ENCODE measurements around the gene RAB7A. TPM values are rescaled to one million over a fixed set of nuclear protein-coding genes. Genes with fewer than 3 reads are reported as not detected.

Gene RAB7A
- total and polyA plus RNA-seq, 2 experiments from 2014 or later, result 89.8 to 156 TPM

DNA sequence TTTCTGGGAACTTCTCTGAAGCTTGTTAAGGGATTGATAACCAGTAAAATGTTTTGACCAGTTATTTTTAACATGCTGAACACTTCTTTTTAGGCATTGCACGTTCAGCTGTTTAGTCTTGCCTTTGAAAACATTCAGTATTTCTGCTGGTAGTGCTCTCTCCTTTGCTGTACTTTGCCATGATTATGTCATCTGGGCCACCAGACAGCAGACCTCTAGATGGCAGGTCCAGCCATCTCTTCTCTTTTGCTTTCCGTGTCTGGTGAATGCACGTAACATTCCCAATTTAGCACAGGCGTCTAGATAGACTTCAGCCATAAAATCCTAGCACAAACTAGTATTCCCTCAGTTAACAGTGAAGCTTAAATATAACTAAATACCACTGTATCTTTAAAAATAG is 57.8 kb downstream of the RAB7A start:
- Histone ChIP-seq H3F3A (replicated peaks; ENCODE audit: low read depth) (no peaks in the 10 kb centered on the region), H3K4me2 (no peak overlapping the region), H3K79me2 (replicated peaks; ENCODE audit: insufficient read depth) (peaks cover 93% of the 10 kb centered on the region), H3K9me2 (ENCODE audit: insufficient read depth) (no peaks in the 10 kb centered on the region), H4K20me1 (replicated peaks; ENCODE audit: insufficient read depth) (peaks cover 84% of the 10 kb centered on the region), H2AFZ (no peak overlapping the region), H3K27ac (ENCODE audit: low read depth) (no peak overlapping the region; the same call in 1 of the 2 replicates), H3K4me1 (ENCODE audit: insufficient read depth) (peaks cover 35% of the 10 kb centered on the region), H3K36me3 (ENCODE audit: insufficient read depth) (no peaks in the 10 kb centered on the region), H3K27me3 (ENCODE audit: insufficient read depth) (no peaks in the 10 kb centered on the region), H3K4me3 (no peak overlapping the region)
- no peak for ATAC-seq
- Mint-ChIP-seq H3K9me3 (no peaks in the 10 kb centered on the region), H3K36me3 (ENCODE audit: low read depth) (no peaks in the 10 kb centered on the region), H3K27ac (no peak overlapping the region), H3K4me1 (peaks cover 62% of the 10 kb centered on the region), H3K27me3 (ENCODE audit: insufficient read depth, low read depth, poor library complexity) (peaks cover 9% of the 10 kb centered on the region), H3K4me3 (no peak overlapping the region)
- TF ChIP-seq, protein P1, sequence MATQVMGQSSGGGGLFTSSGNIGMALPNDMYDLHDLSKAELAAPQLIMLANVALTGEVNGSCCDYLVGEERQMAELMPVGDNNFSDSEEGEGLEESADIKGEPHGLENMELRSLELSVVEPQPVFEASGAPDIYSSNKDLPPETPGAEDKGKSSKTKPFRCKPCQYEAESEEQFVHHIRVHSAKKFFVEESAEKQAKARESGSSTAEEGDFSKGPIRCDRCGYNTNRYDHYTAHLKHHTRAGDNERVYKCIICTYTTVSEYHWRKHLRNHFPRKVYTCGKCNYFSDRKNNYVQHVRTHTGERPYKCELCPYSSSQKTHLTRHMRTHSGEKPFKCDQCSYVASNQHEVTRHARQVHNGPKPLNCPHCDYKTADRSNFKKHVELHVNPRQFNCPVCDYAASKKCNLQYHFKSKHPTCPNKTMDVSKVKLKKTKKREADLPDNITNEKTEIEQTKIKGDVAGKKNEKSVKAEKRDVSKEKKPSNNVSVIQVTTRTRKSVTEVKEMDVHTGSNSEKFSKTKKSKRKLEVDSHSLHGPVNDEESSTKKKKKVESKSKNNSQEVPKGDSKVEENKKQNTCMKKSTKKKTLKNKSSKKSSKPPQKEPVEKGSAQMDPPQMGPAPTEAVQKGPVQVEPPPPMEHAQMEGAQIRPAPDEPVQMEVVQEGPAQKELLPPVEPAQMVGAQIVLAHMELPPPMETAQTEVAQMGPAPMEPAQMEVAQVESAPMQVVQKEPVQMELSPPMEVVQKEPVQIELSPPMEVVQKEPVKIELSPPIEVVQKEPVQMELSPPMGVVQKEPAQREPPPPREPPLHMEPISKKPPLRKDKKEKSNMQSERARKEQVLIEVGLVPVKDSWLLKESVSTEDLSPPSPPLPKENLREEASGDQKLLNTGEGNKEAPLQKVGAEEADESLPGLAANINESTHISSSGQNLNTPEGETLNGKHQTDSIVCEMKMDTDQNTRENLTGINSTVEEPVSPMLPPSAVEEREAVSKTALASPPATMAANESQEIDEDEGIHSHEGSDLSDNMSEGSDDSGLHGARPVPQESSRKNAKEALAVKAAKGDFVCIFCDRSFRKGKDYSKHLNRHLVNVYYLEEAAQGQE (IDR thresholded peaks at IDR 0.05; ENCODE audit: unreplicated experiment), result no peak
- TF ChIP-seq STAT1 (IDR thresholded peaks at IDR 0.05; ENCODE audit: unreplicated experiment) (no peak), POLR2AphosphoS5 (IDR thresholded peaks at IDR 0.05; ENCODE audit: low read depth) (no peak), EZH2 (IDR thresholded peaks at IDR 0.05; ENCODE audit: low read depth, unreplicated experiment) (no peak), NANOG (IDR thresholded peaks at IDR 0.05; ENCODE audit: borderline replicate concordance) (no peak), CREB1 (CRISPR knock-in tag; IDR thresholded peaks at IDR 0.05; ENCODE audit: low read depth) (no peak), ZNF331 (CRISPR knock-in tag; IDR thresholded peaks at IDR 0.05; ENCODE audit: low read depth) (no peak), EZH2phosphoT487 (IDR thresholded peaks at IDR 0.05; ENCODE audit: unreplicated experiment) (no peak), ZNF114 (CRISPR knock-in tag; IDR thresholded peaks at IDR 0.05) (no peak)
- TF ChIP-seq, protein P2, sequence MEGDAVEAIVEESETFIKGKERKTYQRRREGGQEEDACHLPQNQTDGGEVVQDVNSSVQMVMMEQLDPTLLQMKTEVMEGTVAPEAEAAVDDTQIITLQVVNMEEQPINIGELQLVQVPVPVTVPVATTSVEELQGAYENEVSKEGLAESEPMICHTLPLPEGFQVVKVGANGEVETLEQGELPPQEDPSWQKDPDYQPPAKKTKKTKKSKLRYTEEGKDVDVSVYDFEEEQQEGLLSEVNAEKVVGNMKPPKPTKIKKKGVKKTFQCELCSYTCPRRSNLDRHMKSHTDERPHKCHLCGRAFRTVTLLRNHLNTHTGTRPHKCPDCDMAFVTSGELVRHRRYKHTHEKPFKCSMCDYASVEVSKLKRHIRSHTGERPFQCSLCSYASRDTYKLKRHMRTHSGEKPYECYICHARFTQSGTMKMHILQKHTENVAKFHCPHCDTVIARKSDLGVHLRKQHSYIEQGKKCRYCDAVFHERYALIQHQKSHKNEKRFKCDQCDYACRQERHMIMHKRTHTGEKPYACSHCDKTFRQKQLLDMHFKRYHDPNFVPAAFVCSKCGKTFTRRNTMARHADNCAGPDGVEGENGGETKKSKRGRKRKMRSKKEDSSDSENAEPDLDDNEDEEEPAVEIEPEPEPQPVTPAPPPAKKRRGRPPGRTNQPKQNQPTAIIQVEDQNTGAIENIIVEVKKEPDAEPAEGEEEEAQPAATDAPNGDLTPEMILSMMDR (conservative IDR thresholded peaks at IDR 0.05; ENCODE audit: low read depth in 2 of 2), result no peak
- TF ChIP-seq, protein P3, sequence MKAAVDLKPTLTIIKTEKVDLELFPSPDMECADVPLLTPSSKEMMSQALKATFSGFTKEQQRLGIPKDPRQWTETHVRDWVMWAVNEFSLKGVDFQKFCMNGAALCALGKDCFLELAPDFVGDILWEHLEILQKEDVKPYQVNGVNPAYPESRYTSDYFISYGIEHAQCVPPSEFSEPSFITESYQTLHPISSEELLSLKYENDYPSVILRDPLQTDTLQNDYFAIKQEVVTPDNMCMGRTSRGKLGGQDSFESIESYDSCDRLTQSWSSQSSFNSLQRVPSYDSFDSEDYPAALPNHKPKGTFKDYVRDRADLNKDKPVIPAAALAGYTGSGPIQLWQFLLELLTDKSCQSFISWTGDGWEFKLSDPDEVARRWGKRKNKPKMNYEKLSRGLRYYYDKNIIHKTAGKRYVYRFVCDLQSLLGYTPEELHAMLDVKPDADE (IDR thresholded peaks at IDR 0.05), result no peak
- TF ChIP-seq, protein P4, sequence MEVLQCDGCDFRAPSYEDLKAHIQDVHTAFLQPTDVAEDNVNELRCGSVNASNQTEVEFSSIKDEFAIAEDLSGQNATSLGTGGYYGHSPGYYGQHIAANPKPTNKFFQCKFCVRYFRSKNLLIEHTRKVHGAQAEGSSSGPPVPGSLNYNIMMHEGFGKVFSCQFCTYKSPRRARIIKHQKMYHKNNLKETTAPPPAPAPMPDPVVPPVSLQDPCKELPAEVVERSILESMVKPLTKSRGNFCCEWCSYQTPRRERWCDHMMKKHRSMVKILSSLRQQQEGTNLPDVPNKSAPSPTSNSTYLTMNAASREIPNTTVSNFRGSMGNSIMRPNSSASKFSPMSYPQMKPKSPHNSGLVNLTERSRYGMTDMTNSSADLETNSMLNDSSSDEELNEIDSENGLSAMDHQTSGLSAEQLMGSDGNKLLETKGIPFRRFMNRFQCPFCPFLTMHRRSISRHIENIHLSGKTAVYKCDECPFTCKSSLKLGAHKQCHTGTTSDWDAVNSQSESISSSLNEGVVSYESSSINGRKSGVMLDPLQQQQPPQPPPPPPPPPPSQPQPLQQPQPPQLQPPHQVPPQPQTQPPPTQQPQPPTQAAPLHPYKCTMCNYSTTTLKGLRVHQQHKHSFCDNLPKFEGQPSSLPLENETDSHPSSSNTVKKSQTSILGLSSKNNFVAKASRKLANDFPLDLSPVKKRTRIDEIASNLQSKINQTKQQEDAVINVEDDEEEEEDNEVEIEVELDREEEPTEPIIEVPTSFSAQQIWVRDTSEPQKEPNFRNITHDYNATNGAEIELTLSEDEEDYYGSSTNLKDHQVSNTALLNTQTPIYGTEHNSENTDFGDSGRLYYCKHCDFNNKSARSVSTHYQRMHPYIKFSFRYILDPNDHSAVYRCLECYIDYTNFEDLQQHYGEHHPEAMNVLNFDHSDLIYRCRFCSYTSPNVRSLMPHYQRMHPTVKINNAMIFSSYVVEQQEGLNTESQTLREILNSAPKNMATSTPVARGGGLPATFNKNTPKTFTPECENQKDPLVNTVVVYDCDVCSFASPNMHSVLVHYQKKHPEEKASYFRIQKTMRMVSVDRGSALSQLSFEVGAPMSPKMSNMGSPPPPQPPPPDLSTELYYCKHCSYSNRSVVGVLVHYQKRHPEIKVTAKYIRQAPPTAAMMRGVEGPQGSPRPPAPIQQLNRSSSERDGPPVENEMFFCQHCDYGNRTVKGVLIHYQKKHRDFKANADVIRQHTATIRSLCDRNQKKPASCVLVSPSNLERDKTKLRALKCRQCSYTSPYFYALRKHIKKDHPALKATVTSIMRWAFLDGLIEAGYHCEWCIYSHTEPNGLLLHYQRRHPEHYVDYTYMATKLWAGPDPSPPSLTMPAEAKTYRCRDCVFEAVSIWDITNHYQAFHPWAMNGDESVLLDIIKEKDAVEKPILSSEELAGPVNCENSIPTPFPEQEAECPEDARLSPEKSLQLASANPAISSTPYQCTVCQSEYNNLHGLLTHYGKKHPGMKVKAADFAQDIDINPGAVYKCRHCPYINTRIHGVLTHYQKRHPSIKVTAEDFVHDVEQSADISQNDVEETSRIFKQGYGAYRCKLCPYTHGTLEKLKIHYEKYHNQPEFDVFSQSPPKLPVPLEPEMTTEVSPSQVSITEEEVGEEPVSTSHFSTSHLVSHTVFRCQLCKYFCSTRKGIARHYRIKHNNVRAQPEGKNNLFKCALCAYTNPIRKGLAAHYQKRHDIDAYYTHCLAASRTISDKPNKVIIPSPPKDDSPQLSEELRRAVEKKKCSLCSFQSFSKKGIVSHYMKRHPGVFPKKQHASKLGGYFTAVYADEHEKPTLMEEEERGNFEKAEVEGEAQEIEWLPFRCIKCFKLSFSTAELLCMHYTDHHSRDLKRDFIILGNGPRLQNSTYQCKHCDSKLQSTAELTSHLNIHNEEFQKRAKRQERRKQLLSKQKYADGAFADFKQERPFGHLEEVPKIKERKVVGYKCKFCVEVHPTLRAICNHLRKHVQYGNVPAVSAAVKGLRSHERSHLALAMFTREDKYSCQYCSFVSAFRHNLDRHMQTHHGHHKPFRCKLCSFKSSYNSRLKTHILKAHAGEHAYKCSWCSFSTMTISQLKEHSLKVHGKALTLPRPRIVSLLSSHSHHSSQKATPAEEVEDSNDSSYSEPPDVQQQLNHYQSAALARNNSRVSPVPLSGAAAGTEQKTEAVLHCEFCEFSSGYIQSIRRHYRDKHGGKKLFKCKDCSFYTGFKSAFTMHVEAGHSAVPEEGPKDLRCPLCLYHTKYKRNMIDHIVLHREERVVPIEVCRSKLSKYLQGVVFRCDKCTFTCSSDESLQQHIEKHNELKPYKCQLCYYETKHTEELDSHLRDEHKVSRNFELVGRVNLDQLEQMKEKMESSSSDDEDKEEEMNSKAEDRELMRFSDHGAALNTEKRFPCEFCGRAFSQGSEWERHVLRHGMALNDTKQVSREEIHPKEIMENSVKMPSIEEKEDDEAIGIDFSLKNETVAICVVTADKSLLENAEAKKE (CRISPR knock-in tag; IDR thresholded peaks at IDR 0.05), result no peak
- DNase-seq (ENCODE audit: low spot score), result no peak
